NB4 (cell line): ENCODE data around the gene HOXC12.

ENCODE experiments used
- DNase-seq: peaks from one replicate; pipeline ENCODE4 v3.0.0; 2010; ENCODE audit warnings: low read depth
- H3K4me3 ChIP-seq: one replicate; pipeline ENCODE4 v1.5.1; 2011; ENCODE audit warnings: mild to moderate bottlenecking, low read depth, low read length, moderate library complexity
- CTCF ChIP-seq: IDR thresholded peaks from one replicate; pipeline ENCODE4 v1.5.1; 2012; ENCODE audit warnings: low read depth, low read length
- MYC ChIP-seq: IDR thresholded peaks from 2 replicates; pipeline ENCODE4 v1.6.1; 2011; ENCODE audit warnings: low read depth, low read length
- POLR2A ChIP-seq: IDR thresholded peaks from 2 replicates; pipeline ENCODE4 v1.6.1; 2011; ENCODE audit warnings: mild to moderate bottlenecking; ENCODE audit not compliant: insufficient read length; ENCODE audit errors: extremely low read depth
- TF ChIP-seq, protein P1 (sequence below): IDR thresholded peaks from 2 replicates; pipeline ENCODE4 v1.6.1; 2011; ENCODE audit warnings: low read depth, low read length

Gene HOXC12

DNA sequence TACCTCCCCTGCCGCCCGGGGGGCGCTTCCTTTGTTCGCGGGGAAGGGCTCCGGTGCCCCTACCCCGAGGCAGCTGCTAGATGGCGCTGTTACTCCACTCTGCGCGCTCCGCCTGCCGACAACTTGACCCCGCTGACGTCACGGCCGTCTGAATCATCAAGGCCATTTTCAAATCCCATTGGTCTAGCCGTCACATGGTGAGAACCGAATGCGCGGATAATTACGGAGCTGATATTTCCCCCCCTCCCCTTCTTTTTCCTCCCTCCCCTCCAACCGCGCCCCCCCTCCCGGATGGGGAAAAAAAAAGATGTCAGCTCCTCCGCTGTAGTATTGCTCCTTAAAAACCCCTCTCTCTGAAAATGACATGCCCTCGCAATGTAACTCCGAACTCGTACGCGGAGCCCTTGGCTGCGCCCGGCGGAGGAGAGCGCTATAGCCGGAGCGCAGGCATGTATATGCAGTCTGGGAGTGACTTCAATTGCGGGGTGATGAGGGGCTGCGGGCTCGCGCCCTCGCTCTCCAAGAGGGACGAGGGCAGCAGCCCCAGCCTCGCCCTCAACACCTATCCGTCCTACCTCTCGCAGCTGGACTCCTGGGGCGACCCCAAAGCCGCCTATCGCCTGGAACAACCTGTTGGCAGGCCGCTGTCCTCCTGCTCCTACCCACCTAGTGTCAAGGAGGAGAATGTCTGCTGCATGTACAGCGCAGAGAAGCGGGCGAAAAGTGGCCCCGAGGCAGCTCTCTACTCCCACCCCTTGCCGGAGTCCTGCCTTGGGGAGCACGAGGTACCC, 30.4 kb downstream of the HOXC12 start, which contains the start of gene HOXC10:
Gene HOXC10, plus strand, starts transcription at position 246 of the 791 bp plus-strand sequence. Its CDS starts 114 bp downstream, at position 360.
- TF ChIP-seq, protein P1, sequence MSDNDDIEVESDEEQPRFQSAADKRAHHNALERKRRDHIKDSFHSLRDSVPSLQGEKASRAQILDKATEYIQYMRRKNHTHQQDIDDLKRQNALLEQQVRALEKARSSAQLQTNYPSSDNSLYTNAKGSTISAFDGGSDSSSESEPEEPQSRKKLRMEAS = peak; percentile 87
- TF ChIP-seq CTCF = peak; percentile 69
- TF ChIP-seq POLR2A = no peak
- no peak for TF ChIP-seq MYC
- H3K4me3 ChIP-seq = peak within 1 kb of the TSS; percentile 75
- peak; percentile 98 for DNase-seq

- TF ChIP-seq MYC = no peak
- TF ChIP-seq, protein P1 = no peak
- peak overlapping the region; percentile 75 for H3K4me3 ChIP-seq
- DNase-seq = no peak
Measured at GRCh38 chr12:53985692-53985993, 30.9 kb downstream of the HOXC12 start.

DNA sequence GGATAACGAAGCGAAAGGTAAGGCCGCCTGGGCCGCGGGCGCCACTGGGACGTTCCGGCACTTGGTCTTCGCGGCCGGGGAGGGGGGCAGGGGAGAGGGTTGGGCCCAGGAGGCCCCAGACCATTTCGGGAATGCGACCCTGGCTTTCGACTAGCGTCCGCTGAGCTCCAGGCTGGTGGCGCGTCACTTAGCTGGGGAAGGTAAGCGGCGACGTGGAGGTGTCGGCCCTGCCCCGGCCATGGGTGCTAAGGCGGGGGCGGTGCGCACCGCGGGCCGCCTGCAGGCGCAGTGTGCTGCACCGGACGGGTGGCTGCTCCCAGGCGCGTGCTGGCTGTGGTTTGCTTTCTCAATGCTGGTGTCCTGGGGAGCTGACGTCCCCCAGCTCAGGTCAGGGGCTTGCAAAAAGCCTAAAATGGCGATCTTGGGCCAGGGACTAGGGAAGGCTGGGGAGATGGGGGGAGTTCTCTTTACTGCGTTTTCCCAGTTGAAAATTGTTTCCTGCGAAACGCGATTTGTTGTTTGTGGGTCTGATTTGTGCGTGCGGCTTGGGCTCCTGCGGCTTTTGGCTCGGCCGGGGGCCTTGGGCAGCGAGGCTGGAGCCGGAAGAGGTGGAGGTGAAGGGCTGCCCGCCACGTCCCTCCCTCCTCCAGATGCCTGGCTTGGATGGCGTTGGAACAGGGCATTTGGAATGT, 31.4 kb downstream of the HOXC12 start:
- H3K4me3 ChIP-seq = peak overlapping the region; percentile 75
- peak; percentile 94 for DNase-seq
- TF ChIP-seq MYC = peak; percentile 87
- TF ChIP-seq, protein P1 = peak; percentile 88
- TF ChIP-seq CTCF = no peak
- peak; percentile 28 for TF ChIP-seq POLR2A

DNA sequence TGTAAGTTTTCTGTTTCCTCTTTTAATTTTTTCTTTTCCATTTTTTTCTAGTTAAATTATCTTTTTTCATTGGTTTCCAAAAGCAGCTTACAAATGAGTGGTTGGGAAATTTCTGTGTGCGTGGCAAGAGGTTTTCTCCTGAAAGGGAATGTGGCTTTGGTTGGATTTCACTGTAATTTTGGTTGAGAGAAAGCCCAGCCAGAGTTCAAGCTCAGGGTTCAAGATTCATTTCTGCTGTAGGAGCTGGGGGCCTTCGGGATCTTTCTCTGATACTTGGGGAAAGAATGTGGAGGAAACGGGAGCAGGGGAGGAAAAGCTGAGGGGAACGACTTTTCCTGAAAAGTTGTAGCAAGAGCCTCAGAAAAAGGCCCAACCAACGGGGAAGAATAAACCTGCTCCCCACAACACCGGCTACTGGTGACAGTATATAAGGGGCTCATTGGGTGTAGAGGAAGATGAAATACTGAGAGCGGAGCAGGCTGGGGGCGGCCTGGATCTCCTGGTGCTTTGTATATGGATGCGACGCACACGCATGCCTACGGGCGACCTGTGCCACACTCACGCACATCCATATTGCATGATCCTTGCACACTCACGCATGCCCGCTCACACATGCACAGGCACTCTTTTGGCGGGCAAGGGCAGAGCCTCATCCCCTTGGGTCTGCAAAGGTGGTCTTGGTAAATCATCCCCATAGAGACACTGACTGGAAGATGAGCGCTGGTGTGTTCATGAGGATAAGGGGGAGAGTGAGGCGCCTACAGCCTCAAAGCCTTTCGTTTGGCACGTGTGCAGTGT, 32.2 kb downstream of the HOXC12 start:
- no peak for DNase-seq
- TF ChIP-seq CTCF (no peak), MYC (no peak), POLR2A (no peak)
- TF ChIP-seq, protein P1 = no peak
- peak overlapping the region; percentile 75 for H3K4me3 ChIP-seq

DNA sequence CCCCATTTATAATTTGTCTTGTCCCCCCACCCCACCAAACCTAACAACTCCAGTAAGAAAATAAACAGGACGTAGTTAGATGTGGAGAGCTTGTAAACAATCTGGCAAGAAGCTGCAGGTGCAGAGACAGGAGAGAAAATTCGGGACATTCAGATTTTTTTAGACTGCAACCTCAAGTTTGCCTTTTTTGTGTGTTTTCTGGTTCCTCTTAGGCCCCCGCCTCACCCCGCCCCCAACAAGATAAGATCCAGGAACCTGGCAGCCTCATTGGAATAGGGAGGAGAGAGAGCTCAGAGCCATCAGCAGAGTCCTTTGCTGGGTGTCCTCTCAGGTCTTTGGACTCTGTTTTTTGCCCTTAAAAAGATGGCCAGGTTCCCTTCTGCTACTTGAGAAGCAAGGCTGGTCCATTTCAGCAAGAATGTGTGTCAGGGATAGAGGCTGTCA, 33.1 kb downstream of the HOXC12 start:
- no peak overlapping the region for H3K4me3 ChIP-seq
- TF ChIP-seq MYC = no peak
- TF ChIP-seq, protein P1 = no peak

DNA sequence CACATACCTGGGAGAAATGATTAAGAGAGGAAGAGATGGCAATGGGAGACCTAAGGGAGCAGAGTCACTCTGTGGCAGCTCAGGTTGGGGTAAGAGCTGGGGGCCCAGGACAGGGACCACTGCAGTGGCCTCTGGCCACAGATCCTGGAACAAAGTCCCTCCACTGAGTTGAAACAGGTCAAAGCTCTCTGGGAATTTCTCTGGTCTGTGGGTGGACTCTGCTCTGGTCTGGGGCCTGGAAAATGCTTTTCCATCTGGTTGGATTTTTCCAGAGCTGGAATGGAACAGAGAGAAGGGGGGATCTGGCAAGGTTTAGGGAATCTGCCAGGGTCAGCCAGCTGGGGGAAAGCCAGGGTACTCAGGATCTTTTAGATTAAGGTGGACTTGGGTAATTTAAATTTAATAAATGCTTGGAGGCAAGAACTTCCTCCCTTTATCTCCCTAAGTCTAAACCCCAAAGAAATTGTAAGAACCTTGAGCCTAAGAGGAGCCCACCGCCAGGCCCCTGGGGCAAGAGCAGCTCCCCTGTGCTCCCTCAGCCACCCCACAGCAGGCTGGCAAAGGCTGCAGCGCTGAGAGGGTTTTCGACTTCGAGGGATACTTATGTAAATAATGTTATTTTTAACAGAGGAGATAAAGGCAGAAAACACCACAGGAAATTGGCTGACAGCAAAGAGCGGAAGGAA, 34.0 kb downstream of the HOXC12 start:
- TF ChIP-seq MYC (no peak), CTCF (no peak), POLR2A (no peak)
- TF ChIP-seq, protein P1 = no peak
- DNase-seq = no peak
- H3K4me3 ChIP-seq = peak overlapping the region; percentile 32

More for the DNA sequence above, 33.1 kb downstream of the HOXC12 start:
- DNase-seq = no peak
